Colonic mucosa (tissue), 4 donors: Measurements from ENCODE around the gene CD99. TPM values are rescaled to one million over a fixed set of nuclear protein-coding genes. Genes with fewer than 3 reads are reported as not detected.

Experiments used
- DNase-seq: peaks from one replicate; pipeline ENCODE4 v3.0.0-alpha.2; 2020
- H3K27ac ChIP-seq: fragments of 200-600 bp; one replicate; pipeline ENCODE4 v1.8.0; 2021
- H3K27me3 ChIP-seq: fragments of 200-600 bp; one replicate; pipeline ENCODE4 v1.8.0; 2021
- H3K36me3 ChIP-seq: fragments of 200-600 bp; one replicate; pipeline ENCODE4 v1.8.0; 2021
- H3K4me1 ChIP-seq: fragments of 200-600 bp; one replicate; pipeline ENCODE4 v1.8.0; 2021; ENCODE audit warnings: mild to moderate bottlenecking
- H3K4me3 ChIP-seq: fragments of 200-600 bp; one replicate; pipeline ENCODE4 v1.8.0; 2021
- H3K9ac ChIP-seq, 2 donors: one replicate each; pipeline ENCODE4 v1.7.0; 2013; ENCODE audit warnings: control low read depth in 2 of 2, low read depth in 2 of 2, low read length in 2 of 2
- H3K9me3 ChIP-seq: fragments of 200-600 bp; one replicate; pipeline ENCODE4 v1.8.0; 2021
- CTCF ChIP-seq: fragments of 200-600 bp; IDR thresholded peaks from one replicate; pipeline ENCODE4 v1.8.0; 2022; ENCODE audit warnings: antibody characterized with exemption, mild to moderate bottlenecking
- intact Hi-C: fragments of 100-400 bp; cut with DNase I; formaldehyde crosslinking; loops from one replicate; pipeline ENCODE4 v1.14.1; 2022
- total RNA-seq, 2 donors: library from RNA; stranded (reverse); fragmentation: NEBNext Ultra II Directional in 1 of 2; extraction: Animal tissue kit (Norgen Biotek cat#: 25700) in 1 of 2; gene quantifications; one replicate each; pipeline ENCODE4 v1.2.1, GENCODE V29; 2021
- donor health status: healthy.
- donor health status: DM: no; HTN: no; CAD: no.
- donor health status: DM: no; HTN: no; CAD: no.

CD99 gene
- total RNA-seq, 2 donors from 2014 or later, result 168 to 202 TPM

- intact Hi-C loops, result no loop called here
- Histone ChIP-seq H3K4me1 (no peaks in the 10 kb centered on the region), H3K9ac (no peak overlapping the region)
These were observed 97.9 kb downstream of the CD99 start for GRCh38 chrX:2788980-2789379.

GRCh38 chrX:2789569-2789968 lies 98.5 kb downstream of the CD99 start:
- Histone ChIP-seq H3K4me3 (no peak overlapping the region), H3K9me3 (no peaks in the 10 kb centered on the region), H3K36me3 (no peaks in the 10 kb centered on the region), H3K27me3 (no peaks in the 10 kb centered on the region), H3K27ac (no peak overlapping the region), H3K4me1 (no peaks in the 10 kb centered on the region), H3K9ac (no peak overlapping the region)
- TF ChIP-seq CTCF, result no peak
- intact Hi-C loops, result no loop called here
- DNase-seq, result no peak

More at GRCh38 chrX:2788980-2789379, 97.9 kb downstream of the CD99 start:
- TF ChIP-seq CTCF, result no peak
- Histone ChIP-seq H3K9me3 (no peaks in the 10 kb centered on the region), H3K27me3 (no peaks in the 10 kb centered on the region), H3K4me3 (no peak overlapping the region), H3K36me3 (no peaks in the 10 kb centered on the region), H3K27ac (no peak overlapping the region)
- DNase-seq, result no peak

Other genes with a start within 250 kb of the CD99 start
- gene DHRSX, start 190.3 kb upstream of the CD99 start, total RNA-seq, result 10 to 100 TPM; 28.6 to 43.3 TPM
- gene ZBED1, start 190.3 kb upstream of the CD99 start, total RNA-seq, result 10 to 100 TPM; 33.3 to 44.6 TPM
- under 1 TPM in 1 of 2 donors, not detected in 1; 0.50 TPM for gene XG, start 60.7 kb downstream of the CD99 start, total RNA-seq
- gene GYG2, start 137.6 kb downstream of the CD99 start, total RNA-seq, result 10 to 100 TPM; 12.8 to 22.0 TPM
- 10 to 100 TPM; 44.2 to 75.9 TPM for gene ARSD, start 238.0 kb downstream of the CD99 start, total RNA-seq